ENCODE data around the gene COPE.
"Not testable (repeated sequence)": the region's sequence is repeated elsewhere in the genome, so short reads cannot be mapped to it uniquely, and the experiment has no call there.

The COPE gene

DNA sequence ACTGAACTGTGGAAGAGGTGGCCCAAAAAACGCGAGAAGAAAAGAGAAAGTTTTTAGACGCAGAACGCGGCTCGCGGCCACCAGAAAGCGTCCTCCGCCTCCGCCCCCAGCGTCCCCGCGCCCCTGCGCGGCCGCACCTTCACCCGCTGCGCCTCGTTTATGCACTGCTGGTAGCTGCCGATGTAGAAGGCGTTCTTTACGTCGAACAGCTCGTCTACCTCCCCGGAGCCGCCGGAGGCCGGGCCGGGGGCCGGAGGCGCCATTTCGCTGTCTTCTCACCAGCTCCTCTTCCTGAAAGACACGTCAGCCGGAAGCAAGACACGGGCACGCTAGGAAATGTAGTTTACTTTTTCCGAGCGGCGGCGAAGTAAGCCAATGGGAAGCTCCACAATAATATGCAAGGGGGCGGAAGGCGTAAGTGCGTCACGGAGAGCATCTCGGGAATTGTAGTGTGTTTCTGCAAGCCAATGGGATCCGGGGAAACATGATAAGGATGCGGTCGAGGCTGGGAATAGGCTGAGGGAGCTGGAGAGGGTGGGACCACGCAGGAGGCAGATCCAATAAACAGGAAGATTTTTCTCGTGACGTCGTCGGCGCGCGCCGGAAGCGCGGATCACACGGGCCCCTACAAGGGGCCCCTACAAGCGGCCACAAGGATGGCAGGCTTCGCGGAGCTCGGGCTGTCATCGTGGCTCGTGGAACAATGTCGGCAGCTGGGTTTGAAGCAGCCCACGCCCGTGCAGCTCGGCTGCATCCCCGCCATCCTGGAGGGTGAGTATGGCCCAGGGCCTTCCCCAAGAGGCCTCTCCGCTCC is at the start of gene COPE, which contains the start of gene DDX49:
Gene COPE, minus strand, starts transcription at position 302 of the 814 bp plus-strand sequence. Its CDS starts 39 bp downstream, at position 263.
Gene DDX49, plus strand, starts transcription at position 630 of the 814 bp plus-strand sequence. Its CDS starts 27 bp downstream, at position 657.
- peak; percentile 100 for DNase-seq

DNA sequence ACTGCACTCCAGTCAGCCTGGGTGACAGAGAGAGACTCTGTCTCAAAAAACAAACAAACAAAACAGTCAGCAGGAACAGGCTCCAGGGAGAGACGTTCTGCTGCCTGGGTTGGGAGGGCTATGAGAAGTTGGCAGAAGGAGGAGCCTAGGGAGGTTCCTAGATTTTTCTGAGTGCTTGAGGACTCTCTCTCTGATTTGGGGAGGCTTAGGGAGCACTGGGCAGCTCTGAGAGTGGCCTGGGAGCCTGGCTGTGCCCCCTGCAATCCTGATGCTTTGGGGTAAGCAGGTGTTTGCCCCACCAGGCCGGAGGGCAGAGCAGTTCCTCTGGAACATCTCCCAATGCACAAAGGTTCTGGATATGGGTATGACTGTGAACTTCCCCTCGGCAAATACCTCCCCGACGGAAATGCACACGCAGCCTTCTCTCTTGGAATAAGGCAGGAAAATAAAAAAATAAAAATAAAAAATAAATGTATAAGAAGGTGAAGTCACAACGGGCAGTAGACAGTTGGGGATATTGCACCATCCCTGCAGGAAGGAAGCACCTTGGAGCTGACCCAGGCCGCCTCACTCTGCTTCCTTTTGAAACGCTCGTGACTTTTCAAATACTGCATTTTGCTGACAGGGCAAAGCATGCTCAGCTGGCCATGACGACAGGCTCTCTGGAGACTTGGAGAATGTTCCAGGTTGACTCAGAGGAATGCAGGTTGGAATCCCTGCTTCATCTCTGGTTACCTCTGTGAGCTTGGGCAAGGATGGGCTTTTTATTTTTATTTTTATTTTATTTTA is 48.4 kb upstream of the COPE start:
- peak; percentile 24 for DNase-seq

- DNase-seq: no peak
Observed at GRCh38 chr19:18966307-18966706, 47.1 kb upstream of the COPE start.

DNA sequence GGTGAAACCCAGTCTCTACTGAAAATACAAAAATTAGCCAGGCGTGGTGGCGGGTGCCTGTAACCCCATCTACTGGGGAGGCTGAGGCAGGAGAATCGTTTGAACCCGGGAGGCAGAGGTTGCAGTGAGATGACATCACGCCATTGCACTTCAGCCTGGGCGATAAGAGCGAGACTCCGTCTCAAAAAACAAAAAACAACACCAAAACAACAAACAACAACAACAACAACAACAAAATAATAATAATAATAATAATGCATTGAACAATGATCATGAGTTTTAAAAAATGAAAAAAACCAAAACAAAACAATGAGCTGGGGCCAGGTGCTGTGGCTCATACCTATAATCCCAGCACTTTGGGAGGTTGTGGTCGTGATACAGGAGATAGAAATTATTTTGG is 44.9 kb upstream of the COPE start:
- no peak for DNase-seq

DNA sequence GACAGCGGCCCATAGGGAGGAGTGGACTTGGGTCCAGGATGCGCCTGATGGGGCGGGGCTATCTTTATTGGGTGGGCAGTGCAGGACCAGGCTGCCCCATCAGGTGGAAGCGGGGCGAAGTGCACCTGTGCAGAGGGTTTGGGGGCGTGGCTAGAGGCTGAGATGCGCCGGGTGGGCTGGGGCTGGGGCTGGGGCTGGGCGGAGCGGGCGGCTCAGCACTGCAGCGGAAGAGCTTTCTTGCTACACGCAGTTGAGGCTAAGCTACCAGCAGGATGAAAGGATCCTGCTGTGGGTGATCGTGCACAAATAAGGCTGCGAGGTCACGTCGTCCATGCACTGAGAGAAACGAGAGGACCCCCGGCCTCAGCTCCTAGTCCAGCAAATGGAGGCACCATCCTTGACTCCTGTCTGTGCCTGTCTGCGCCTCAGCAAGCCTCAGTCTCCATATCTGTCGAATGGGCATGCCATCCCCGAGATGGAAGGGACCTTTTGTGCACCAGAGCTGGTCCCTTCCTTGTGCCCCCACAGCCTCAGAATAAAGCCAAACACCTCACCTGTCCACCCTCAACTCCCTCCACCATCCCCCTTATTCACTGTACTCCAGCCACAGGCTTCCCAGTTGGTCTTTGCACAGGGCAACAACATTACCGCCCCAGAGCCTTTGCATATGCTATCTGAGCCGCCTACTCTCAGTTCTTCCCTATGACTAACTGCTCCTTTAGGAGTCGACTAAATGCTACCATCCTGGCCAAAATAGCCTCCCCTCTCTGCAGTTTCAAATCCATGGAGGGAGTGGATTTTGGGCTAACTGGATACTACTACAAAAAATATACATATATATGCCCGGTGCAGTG is 42.8 kb upstream of the COPE start:
- no peak for DNase-seq

DNA sequence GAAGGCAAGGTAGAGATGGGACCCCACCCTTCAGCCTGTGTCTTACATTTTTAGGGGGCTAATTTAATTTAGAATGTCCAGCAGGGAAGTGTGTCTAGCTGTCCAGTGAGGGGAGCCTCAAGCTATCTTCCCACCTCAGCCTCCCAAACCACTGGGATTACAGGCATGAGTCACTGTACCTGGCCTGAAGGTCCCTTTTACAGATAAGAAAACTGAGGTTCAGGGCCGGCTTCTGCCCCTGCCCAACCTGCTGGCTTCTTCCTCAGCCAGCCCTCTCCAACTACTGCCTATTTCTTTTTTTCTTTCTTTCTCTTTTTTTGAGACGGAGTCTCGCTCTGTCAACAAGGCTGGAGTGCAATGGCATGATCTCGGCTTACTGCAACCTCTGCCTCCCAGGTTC is 41.2 kb upstream of the COPE start:
- DNase-seq: no peak

GRCh38 chr19:18955042-18955441 is 35.9 kb upstream of the COPE start:
- DNase-seq: no peak

DNA sequence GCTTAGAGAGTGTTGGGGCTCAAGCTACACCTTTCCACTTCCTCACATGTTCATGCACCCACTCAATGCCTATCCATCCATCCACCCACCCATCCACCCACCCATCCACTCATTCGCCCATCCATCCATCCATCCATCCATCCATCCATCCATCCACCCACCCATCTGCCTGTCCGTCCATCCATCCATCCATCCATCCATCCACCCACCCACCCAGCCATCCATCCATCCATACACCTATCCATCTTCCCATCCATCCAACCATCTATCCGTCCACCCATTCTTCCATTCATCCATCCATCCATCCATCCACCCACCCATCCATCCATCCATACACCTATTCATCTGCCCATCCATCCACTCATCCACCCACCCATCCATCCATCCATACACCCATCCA is 34.9 kb upstream of the COPE start:
- DNase-seq: no peak

DNA sequence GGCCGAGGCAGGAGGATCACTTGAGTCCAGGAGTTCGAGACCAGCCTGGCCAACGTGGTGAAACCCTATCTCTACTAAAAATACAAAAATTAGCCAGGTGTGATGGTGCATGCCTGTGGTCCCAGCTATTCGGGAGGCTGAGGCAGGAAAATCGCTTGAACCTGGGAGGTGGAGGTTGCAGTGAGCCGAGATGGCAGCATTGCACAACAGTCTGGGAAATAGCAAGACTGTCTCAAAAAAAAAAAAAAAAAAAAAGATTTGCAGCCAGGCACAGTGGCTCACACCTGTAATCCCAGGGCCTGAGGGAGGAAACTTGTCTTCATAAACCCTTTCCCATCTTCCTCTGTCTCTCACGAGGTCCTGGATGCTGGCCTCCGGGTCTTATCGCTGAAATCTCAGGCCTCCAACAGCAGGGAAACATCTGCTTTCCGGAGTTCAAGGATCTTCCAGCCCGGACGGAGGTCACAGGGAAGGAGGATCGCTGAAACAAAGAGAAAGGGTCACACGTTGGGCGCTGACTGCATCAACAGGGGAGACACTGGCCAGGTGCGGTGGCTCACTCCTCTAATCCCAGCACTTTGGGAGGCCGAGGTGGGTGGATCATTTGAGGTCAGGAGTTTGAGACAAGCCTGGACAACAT is 33.3 kb upstream of the COPE start:
- DNase-seq: not testable (repeated sequence)

- no peak for DNase-seq
Observed at GRCh38 chr19:18951721-18952281, 32.6 kb upstream of the COPE start.

DNA sequence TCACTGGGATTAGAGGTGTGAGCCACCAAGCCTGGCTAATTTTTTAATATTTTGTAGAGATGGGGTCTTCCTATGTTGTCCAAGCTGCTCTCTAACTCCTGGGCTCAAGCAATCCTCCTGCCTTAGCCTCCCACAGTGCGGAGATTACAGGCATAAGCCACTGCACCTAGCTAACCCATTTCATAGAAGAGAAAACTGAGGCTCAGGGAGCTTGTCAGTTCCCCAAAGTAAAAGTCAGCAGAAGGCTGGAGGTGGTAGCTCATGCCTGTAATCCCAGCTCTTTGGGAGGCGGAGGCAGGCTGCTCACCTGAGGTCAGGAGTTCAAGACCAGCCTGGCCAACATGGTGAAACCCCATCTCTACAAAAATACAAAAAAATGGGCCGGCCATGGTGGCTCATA is 30.7 kb upstream of the COPE start:
- no peak for DNase-seq

- no peak for DNase-seq
Observed at GRCh38 chr19:18948976-18949356, 29.8 kb upstream of the COPE start.

- no peak for DNase-seq
Observed at GRCh38 chr19:18948075-18948975, 29.1 kb upstream of the COPE start.

DNA sequence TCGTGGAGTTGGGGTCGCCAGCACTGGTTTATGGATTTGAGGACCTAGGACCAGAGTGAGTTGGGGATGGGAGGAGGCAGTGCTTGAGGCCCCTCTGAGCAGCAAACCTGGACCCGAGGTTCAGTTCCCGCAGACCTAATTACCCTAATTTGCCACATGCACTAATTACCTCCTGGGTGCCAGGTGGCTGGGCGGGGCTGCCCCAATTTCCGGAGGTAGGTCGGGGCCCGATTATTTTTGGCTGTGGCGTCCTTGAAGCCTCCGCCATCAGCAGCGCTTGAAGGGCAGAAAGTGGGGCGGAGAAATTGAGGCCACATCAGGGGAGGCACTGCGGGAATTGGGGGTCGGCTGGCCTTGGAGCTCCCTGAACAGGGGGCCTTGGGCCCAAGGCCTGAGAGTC is 27.7 kb upstream of the COPE start:
- DNase-seq: no peak

DNA sequence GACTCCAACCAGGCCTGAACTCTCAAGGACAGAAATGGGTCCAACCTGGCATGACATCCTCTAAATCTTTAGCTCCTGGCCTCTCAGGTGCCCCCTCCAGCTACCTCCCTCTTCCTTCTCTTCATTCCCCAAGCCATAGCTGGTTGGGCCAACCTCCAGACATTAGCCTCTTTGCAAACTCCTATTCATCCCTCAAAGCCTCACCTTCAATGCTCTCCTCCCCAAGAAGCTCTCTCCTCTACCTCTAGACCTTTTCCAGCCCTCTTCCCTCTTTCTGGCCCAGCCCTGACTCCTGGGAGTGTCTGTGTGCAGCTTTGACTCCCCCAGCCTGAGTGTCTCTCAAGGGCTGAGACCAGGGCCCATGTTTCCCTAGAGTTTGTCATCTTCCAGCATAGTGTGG is 27.1 kb upstream of the COPE start:
- no peak for DNase-seq

DNA sequence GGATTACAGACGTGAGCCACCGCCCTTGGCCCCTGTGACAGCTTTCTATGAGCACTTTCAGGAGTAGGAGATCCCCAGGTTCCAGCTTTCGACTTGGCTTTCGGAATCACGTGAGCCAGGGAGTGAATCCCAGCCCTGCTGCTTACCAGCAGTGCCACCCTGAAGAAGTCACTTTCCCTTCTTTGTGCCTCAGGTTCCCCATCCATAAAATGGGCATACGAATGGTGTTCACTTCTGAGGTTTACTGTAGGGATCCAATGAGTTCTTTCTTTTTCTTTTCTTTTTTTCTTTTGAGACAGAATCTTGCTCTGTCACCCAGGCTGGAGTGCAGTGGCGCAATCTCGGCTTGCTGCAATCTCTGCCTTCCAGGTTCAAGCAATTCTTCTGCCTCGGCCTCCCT is 26.1 kb upstream of the COPE start:
- DNase-seq: no peak

DNA sequence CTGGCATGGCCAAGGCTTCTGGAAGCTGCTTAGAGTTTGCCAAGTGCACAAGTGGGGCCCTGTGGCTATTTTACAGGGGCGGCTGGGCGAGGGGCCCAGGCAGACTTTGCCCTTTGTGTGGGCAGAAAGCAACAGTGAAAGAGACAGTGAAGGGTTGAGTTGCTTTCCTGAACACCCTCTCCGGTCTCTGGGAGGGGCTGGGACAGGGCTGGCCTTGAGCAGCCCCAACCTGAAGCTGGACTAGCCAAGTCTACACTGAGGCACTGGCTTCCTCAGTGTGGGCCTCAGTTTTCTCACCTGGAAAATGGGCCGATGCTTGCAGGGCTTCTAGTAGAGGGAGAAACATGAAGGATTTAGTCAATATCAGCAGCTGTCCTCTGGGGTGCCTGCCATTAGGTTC is 24.3 kb upstream of the COPE start:
- DNase-seq: no peak

GRCh38 chr19:18942692-18943091 is 23.5 kb upstream of the COPE start:
- DNase-seq: no peak

- DNase-seq: no peak
Observed at GRCh38 chr19:18941628-18942354, 22.6 kb upstream of the COPE start.

All from fibroblast of skin of right quadriceps (primary cell).